A673 (cell line): ENCODE results near the gene COMMD2.

Source experiments
- EZH2 ChIP-seq: fragments of 200-600 bp; sonication (generic); IDR thresholded peaks from 2 replicates; pipeline ENCODE4 v1.6.1; 2017; ENCODE audit warnings: borderline replicate concordance, low read depth, mild to moderate bottlenecking, mixed read lengths, antibody characterized with exemption, low read length; ENCODE audit not compliant: poor library complexity, severe bottlenecking
- TF ChIP-seq, protein P1 (sequence below): fragments of 300-800, 200-600 bp; sonication (generic); conservative IDR thresholded peaks from 2 replicates; pipeline ENCODE4 v1.5.1; 2017; ENCODE audit warnings: low read depth, mild to moderate bottlenecking, antibody characterized with exemption, low read length, moderate library complexity, mixed read lengths

DNA sequence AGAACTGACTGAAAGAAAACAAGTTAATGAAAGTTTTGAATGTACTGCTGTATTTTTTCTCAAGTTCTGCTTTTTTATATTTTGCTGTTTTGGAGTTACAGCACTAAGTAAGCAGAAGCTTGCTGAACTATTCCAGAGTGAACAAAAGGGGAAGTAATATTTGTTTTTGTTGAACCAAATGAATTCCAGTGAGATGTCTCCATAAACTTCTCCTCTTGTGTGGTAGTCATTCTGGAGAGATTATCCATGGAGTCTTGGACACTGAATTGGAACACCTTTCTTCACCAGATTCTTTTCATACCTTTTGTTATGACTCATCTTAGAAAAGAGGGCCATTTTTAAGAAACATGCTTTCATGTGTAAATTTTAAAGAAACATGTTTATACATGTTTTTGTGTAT is 31.3 kb upstream of the COMMD2 start:
- TF ChIP-seq EZH2 = no peak
- TF ChIP-seq, protein P1, sequence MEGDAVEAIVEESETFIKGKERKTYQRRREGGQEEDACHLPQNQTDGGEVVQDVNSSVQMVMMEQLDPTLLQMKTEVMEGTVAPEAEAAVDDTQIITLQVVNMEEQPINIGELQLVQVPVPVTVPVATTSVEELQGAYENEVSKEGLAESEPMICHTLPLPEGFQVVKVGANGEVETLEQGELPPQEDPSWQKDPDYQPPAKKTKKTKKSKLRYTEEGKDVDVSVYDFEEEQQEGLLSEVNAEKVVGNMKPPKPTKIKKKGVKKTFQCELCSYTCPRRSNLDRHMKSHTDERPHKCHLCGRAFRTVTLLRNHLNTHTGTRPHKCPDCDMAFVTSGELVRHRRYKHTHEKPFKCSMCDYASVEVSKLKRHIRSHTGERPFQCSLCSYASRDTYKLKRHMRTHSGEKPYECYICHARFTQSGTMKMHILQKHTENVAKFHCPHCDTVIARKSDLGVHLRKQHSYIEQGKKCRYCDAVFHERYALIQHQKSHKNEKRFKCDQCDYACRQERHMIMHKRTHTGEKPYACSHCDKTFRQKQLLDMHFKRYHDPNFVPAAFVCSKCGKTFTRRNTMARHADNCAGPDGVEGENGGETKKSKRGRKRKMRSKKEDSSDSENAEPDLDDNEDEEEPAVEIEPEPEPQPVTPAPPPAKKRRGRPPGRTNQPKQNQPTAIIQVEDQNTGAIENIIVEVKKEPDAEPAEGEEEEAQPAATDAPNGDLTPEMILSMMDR = no peak
